WTC11 (cell line): ENCODE measurements around the gene RRAD. TPM values are rescaled to one million over a fixed set of nuclear protein-coding genes. Genes with fewer than 3 reads are reported as not detected.

Experiments
- ATAC-seq: fragments of 200-7000 bp; cut with Tn5 transposase; 2 replicates; pipeline ENCODE4 v1.10.0; 2021; ENCODE audit warnings: mild to moderate bottlenecking, moderate library complexity
- CTCF ChIA-PET: fragments of 300-600 bp; sonication (Branson Sonifier 250); formaldehyde crosslinking; loops from one replicate; lab custom pipeline; 2021; ENCODE audit warnings: antibody characterized with exemption; lab: Charles Lee
- POLR2A ChIA-PET: fragments of 350-600 bp; sonication (Branson Sonifier 250); formaldehyde crosslinking; loops from one replicate; lab custom pipeline; 2021; ENCODE audit warnings: antibody characterized with exemption; lab: Charles Lee
- DNase-seq: peaks from one replicate; pipeline ENCODE4 v3.0.0; 2021; ENCODE audit warnings: low spot score
- H3K27ac Mint-ChIP-seq: 2 replicates; pipeline ENCODE4 v1.8.0; 2021; ENCODE audit warnings: mixed read lengths
- H3K27me3 Mint-ChIP-seq: 2 replicates; pipeline ENCODE4 v1.8.0; 2021; ENCODE audit warnings: low read depth, mild to moderate bottlenecking, moderate library complexity, mixed read lengths
- H3K36me3 Mint-ChIP-seq: 2 replicates; pipeline ENCODE4 v1.8.0; 2021; ENCODE audit warnings: mixed read lengths
- H3K4me1 Mint-ChIP-seq: 2 replicates; pipeline ENCODE4 v1.8.0; 2022; ENCODE audit warnings: mixed read lengths
- H3K4me3 Mint-ChIP-seq: 2 replicates; pipeline ENCODE4 v1.8.0; 2021; ENCODE audit warnings: mild to moderate bottlenecking, moderate library complexity, mixed read lengths
- H3K9me3 Mint-ChIP-seq: 2 replicates; pipeline ENCODE4 v1.8.0; 2021; ENCODE audit warnings: mixed read lengths
- AR ChIP-seq: fragments of 250-450 bp; sonication (Bioruptor Pico); IDR thresholded peaks from 2 replicates; pipeline ENCODE4 v1.9.0; 2021; ENCODE audit warnings: mild to moderate bottlenecking
- CBFB ChIP-seq: sonication (generic); formaldehyde crosslinking; IDR thresholded peaks from 2 replicates; pipeline ENCODE4 v1.8.1; 2022; ENCODE audit warnings: mild to moderate bottlenecking, low read depth, missing genetic modification reagents
- E2F4 ChIP-seq: sonication (generic); formaldehyde crosslinking; IDR thresholded peaks from 2 replicates; pipeline ENCODE4 v1.8.1; 2022; ENCODE audit warnings: low read depth, mild to moderate bottlenecking, moderate library complexity, missing genetic modification reagents, borderline replicate concordance
- ESRRA ChIP-seq: sonication (generic); formaldehyde crosslinking; IDR thresholded peaks from 2 replicates; pipeline ENCODE4 v1.8.1; 2022; ENCODE audit warnings: mild to moderate bottlenecking, missing genetic modification reagents, borderline replicate concordance
- ETV6 ChIP-seq: sonication (generic); formaldehyde crosslinking; IDR thresholded peaks from 2 replicates; pipeline ENCODE4 v1.8.1; 2022; ENCODE audit warnings: mild to moderate bottlenecking, missing genetic modification reagents
- GABPB1 ChIP-seq: sonication (generic); formaldehyde crosslinking; IDR thresholded peaks from 2 replicates; pipeline ENCODE4 v1.8.1; 2023; ENCODE audit warnings: mild to moderate bottlenecking, missing genetic modification reagents
- GTF2I ChIP-seq: fragments of 250-450 bp; sonication (Bioruptor Pico); conservative IDR thresholded peaks from 2 replicates; pipeline ENCODE4 v1.4.0; 2021; ENCODE audit warnings: mild to moderate bottlenecking
- HMGA2 ChIP-seq: fragments of 250-450 bp; sonication (Bioruptor Pico); IDR thresholded peaks from 2 replicates; pipeline ENCODE4 v1.4.0; 2021; ENCODE audit warnings: mild to moderate bottlenecking, moderate library complexity
- SOX15 ChIP-seq: fragments of 250-450 bp; sonication (Bioruptor Pico); IDR thresholded peaks from 2 replicates; pipeline ENCODE4 v1.9.0; 2021; ENCODE audit warnings: mild to moderate bottlenecking
- SP1 ChIP-seq: sonication (generic); formaldehyde crosslinking; conservative IDR thresholded peaks from 2 replicates; pipeline ENCODE4 v1.8.1; 2022; ENCODE audit warnings: missing genetic modification reagents
- TEAD1 ChIP-seq: sonication (generic); formaldehyde crosslinking; IDR thresholded peaks from 2 replicates; pipeline ENCODE4 v1.8.0; 2022; ENCODE audit warnings: mild to moderate bottlenecking, missing genetic modification reagents
- TP53 ChIP-seq: sonication (generic); formaldehyde crosslinking; IDR thresholded peaks from 2 replicates; pipeline ENCODE4 v1.8.1; 2023; ENCODE audit warnings: mild to moderate bottlenecking, missing genetic modification reagents
- USF2 ChIP-seq: sonication (generic); formaldehyde crosslinking; IDR thresholded peaks from 2 replicates; pipeline ENCODE4 v1.8.1; 2023; ENCODE audit warnings: mild to moderate bottlenecking, missing genetic modification reagents, moderate library complexity
- ZNF121 ChIP-seq: sonication (generic); formaldehyde crosslinking; IDR thresholded peaks from 2 replicates; pipeline ENCODE4 v1.8.0; 2023; ENCODE audit warnings: missing genetic modification reagents
- total RNA-seq: library from RNA; stranded (reverse); gene quantifications from 3 replicates; pipeline ENCODE4 v1.2.3, GENCODE V29; 2021
- TF ChIP-seq, protein P1 (sequence below): sonication (generic); formaldehyde crosslinking; IDR thresholded peaks from 2 replicates; pipeline ENCODE4 v1.8.1; 2023; ENCODE audit warnings: mild to moderate bottlenecking, moderate library complexity, missing genetic modification reagents

RRAD gene
- total RNA-seq, 1 experiment from 2014 or later = 0.52 TPM

DNA sequence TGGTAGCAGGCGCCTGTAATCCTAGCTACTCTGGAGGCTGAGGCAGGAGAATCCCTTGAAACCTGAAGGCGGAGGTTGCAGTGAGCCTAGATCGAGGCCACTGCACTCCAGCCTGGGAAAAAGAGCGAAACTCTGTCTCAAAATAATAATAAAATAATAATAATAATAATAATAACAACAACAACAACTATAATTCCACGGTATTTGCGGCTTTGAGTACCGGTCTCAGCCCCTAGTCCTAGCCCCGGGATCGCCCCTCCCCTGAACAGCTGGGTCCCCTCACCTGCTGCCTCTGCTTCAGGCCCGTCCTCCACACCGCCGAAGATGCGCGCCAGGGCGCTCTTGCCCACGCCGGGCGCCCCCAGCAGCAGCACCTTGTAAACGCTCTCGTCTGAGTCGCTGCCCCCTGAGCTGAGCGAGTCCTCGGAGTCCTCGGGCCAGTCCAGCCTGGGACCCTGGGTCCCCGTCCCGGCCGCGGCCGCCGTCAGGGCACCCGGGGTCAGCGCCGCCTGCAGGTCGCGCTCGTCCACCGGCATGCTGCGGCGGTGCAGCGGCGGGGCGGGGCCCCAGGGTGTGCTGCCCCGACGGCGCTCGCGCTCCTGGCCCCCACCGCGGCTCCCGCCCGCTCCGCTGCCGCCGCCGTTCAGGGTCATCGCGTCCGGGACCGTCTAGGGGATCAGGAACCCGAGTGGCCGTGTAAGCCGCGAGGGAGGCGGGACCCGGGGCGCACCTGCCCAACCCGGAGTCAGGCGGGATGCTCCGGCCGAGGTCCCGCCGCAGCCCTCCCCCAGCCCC is 611 bp downstream of the RRAD start:
- DNase-seq (peak; percentile 74), ATAC-seq (peak; percentile 85)
- Mint-ChIP-seq H3K36me3 (no peaks in the 10 kb centered on the region), H3K4me3 (peak overlapping the region; percentile 73), H3K27me3 (peaks cover 59% of the 10 kb centered on the region), H3K9me3 (no peaks in the 10 kb centered on the region), H3K27ac (no peak overlapping the region), H3K4me1 (peaks cover 7% of the 10 kb centered on the region; the same call in 1 of the 2 replicates)
- CTCF ChIA-PET = interaction anchor here (0.6 to 7.0 kb wide), 12 partner anchors 8 to 716 kb away, joined by 3 to 175 read pairs (median 4); partner anchors contain the start of genes CES3, NAE1 and PDP2
- POLR2A ChIA-PET = no interaction called here
- TF ChIP-seq E2F4 (CRISPR knock-in tag) = no peak
- TF ChIP-seq, protein P1, sequence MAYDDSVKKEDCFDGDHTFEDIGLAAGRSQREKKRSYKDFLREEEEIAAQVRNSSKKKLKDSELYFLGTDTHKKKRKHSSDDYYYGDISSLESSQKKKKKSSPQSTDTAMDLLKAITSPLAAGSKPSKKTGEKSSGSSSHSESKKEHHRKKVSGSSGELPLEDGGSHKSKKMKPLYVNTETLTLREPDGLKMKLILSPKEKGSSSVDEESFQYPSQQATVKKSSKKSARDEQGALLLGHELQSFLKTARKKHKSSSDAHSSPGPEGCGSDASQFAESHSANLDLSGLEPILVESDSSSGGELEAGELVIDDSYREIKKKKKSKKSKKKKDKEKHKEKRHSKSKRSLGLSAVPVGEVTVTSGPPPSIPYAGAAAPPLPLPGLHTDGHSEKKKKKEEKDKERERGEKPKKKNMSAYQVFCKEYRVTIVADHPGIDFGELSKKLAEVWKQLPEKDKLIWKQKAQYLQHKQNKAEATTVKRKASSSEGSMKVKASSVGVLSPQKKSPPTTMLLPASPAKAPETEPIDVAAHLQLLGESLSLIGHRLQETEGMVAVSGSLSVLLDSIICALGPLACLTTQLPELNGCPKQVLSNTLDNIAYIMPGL (CRISPR knock-in tag) = peak; percentile 73
- peak; percentile 50 for TF ChIP-seq SP1 (CRISPR knock-in tag)
- 0 out of 2 replicates have a peak, but pooled peaks have one; percentile 12 for TF ChIP-seq USF2 (CRISPR knock-in tag)
- TF ChIP-seq ESRRA (CRISPR knock-in tag) = peak; percentile 26; the same call in 1 of the 2 replicates
- TF ChIP-seq ETV6 (CRISPR knock-in tag) = peak; percentile 50; the same call in 1 of the 2 replicates
- TF ChIP-seq GABPB1 = no peak
- peak; percentile 54 for TF ChIP-seq HMGA2 (CRISPR knock-in tag)
- no peak for TF ChIP-seq GTF2I
- peak; percentile 65 for TF ChIP-seq ZNF121 (CRISPR knock-in tag)
- peak; percentile 53; the same call in 1 of the 2 replicates for TF ChIP-seq TEAD1 (CRISPR knock-in tag)

DNA sequence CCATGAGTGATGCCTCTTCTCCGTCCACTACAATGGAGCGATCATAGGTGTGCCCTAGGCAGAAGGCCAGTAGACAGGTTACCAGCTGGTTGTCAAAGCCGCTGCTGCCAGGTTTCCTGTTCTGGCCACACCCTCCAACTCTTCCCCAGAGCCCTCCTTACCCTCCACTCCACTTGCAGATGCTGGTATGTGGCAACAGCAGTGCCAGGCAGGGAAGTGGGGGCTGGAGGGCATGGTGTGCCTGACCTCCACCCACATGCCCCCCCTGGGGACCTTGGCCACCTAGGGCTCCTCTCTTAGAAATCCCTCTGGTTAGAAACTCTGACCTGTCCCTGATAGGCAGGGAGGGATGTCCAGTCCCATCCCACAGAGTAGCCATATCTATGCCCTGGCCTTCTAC is 1.5 kb downstream of the RRAD start:
- no peaks in the 10 kb centered on the region for H3K36me3 Mint-ChIP-seq
- POLR2A ChIA-PET = no interaction called here
- H3K9me3 Mint-ChIP-seq = no peaks in the 10 kb centered on the region
- no peak overlapping the region for H3K4me3 Mint-ChIP-seq
- peaks cover 59% of the 10 kb centered on the region for H3K27me3 Mint-ChIP-seq
- CTCF ChIA-PET = interaction anchor here (2.3 to 7.0 kb wide), 4 partner anchors 12 to 94 kb away, joined by 10 to 175 read pairs (median 55); partner anchors contain the start of gene NAE1
- peaks cover 7% of the 10 kb centered on the region; the same call in 1 of the 2 replicates for H3K4me1 Mint-ChIP-seq
- ATAC-seq (no peak), DNase-seq (no peak)
- no peak for TF ChIP-seq AR (CRISPR knock-in tag)
- TF ChIP-seq TP53 (CRISPR knock-in tag) = no peak
- TF ChIP-seq CBFB (CRISPR knock-in tag) = no peak
- no peak for TF ChIP-seq SOX15 (CRISPR knock-in tag)
- TF ChIP-seq GTF2I = no peak
- no peak overlapping the region for H3K27ac Mint-ChIP-seq
